MCF 10A (cell line): Measurements from ENCODE around the gene SACM1L. TPM values are rescaled to one million over a fixed set of nuclear protein-coding genes. Genes with fewer than 3 reads are reported as not detected.
"Not testable (repeated sequence)": the region's sequence is repeated elsewhere in the genome, so short reads cannot be mapped to it uniquely, and the experiment has no call there.

Source experiments
- BruUV-seq: library from RNA; stranded (reverse); fragments of 400-500 nt; replicated peaks from 2 replicates; lab custom pipeline; 2021; lab: Mats Ljungman, UMichigan
- CTCF ChIA-PET: fragments of 300-600 bp; sonication (Branson Sonifier 250); formaldehyde crosslinking; extraction: SDS; loops from one replicate; lab custom pipeline; 2021; ENCODE audit warnings: antibody characterized with exemption, inconsistent platforms; lab: Yijun Ruan, JAX
- POLR2A ChIA-PET: fragments of 300-600, 350-650 bp; sonication (Branson Sonifier 250); formaldehyde crosslinking; extraction: SDS; loops from one replicate; lab custom pipeline; 2020; ENCODE audit warnings: antibody characterized with exemption, inconsistent platforms; lab: Yijun Ruan, JAX
- DNase-seq: peaks from one replicate; pipeline ENCODE4 v3.0.0-alpha.2; 2018; ENCODE audit not compliant: unreplicated experiment
- H3K27ac Mint-ChIP-seq: one replicate; pipeline ENCODE4 v1.8.0; 2022; ENCODE audit warnings: mild to moderate bottlenecking, low read depth, mixed read lengths; ENCODE audit not compliant: unreplicated experiment
- H3K27me3 Mint-ChIP-seq: one replicate; pipeline ENCODE4 v1.8.0; 2022; ENCODE audit warnings: mixed read lengths; ENCODE audit not compliant: insufficient read depth, unreplicated experiment
- H3K36me3 Mint-ChIP-seq: one replicate; pipeline ENCODE4 v1.8.0; 2022; ENCODE audit warnings: mild to moderate bottlenecking, moderate library complexity, mixed read lengths; ENCODE audit not compliant: insufficient read depth, unreplicated experiment
- H3K4me1 Mint-ChIP-seq: one replicate; pipeline ENCODE4 v1.8.0; 2022; ENCODE audit warnings: mixed read lengths; ENCODE audit not compliant: insufficient read depth, unreplicated experiment
- H3K4me3 Mint-ChIP-seq: one replicate; pipeline ENCODE4 v1.8.0; 2022; ENCODE audit warnings: mild to moderate bottlenecking, moderate library complexity, mixed read lengths; ENCODE audit not compliant: unreplicated experiment
- H3K9me3 Mint-ChIP-seq: one replicate; pipeline ENCODE4 v1.8.0; 2022; ENCODE audit warnings: mixed read lengths; ENCODE audit not compliant: unreplicated experiment
- intact Hi-C: fragments of 100-400 bp; cut with micrococcal nuclease; formaldehyde crosslinking; loops from 2 replicates; pipeline ENCODE4 v1.14.1; 2022
- total RNA-seq: library from RNA; stranded (reverse); gene quantifications from 2 replicates; pipeline ENCODE4 v1.2.3, GENCODE V29; 2022
- TF ChIP-seq, protein P1 (sequence below): fragments of 200-600 bp; IDR thresholded peaks from one replicate; pipeline ENCODE4 v1.8.0; 2022; ENCODE audit warnings: antibody characterized with exemption, mild to moderate bottlenecking; ENCODE audit not compliant: unreplicated experiment

The SACM1L gene
- total RNA-seq, 1 experiment from 2014 or later = 39.3 TPM

- H3K27ac Mint-ChIP-seq = peak overlapping the region; percentile 63
- ChIA-PET CTCF (interaction anchor here (0.8 to 1.9 kb wide), 4 partner anchors 13 to 202 kb away, joined by 3 to 8 read pairs (median 4); no protein-coding TSS in a partner anchor), POLR2A (interaction anchor here (1.3 kb wide), 1 partner anchor 12 kb away, joined by 4 read pairs; no protein-coding TSS in a partner anchor)
- H3K27me3 Mint-ChIP-seq = no peaks in the 10 kb centered on the region
- TF ChIP-seq, protein P1, sequence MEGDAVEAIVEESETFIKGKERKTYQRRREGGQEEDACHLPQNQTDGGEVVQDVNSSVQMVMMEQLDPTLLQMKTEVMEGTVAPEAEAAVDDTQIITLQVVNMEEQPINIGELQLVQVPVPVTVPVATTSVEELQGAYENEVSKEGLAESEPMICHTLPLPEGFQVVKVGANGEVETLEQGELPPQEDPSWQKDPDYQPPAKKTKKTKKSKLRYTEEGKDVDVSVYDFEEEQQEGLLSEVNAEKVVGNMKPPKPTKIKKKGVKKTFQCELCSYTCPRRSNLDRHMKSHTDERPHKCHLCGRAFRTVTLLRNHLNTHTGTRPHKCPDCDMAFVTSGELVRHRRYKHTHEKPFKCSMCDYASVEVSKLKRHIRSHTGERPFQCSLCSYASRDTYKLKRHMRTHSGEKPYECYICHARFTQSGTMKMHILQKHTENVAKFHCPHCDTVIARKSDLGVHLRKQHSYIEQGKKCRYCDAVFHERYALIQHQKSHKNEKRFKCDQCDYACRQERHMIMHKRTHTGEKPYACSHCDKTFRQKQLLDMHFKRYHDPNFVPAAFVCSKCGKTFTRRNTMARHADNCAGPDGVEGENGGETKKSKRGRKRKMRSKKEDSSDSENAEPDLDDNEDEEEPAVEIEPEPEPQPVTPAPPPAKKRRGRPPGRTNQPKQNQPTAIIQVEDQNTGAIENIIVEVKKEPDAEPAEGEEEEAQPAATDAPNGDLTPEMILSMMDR = no peak
- H3K4me3 Mint-ChIP-seq = no peak overlapping the region
- H3K9me3 Mint-ChIP-seq = no peaks in the 10 kb centered on the region
- DNase-seq = no peak
- BruUV-seq = no TSS peak
- H3K4me1 Mint-ChIP-seq = no peaks in the 10 kb centered on the region
- intact Hi-C loops = no loop called here
- peaks cover 27% of the 10 kb centered on the region for H3K36me3 Mint-ChIP-seq
Measured at GRCh38 chr3:45746777-45747622, 57.8 kb downstream of the SACM1L start.

- Mint-ChIP-seq H3K27me3 (no peaks in the 10 kb centered on the region), H3K36me3 (peaks cover 24% of the 10 kb centered on the region), H3K9me3 (no peaks in the 10 kb centered on the region), H3K27ac (peak overlapping the region; percentile 63), H3K4me3 (no peak overlapping the region), H3K4me1 (no peaks in the 10 kb centered on the region)
- no TSS peak for BruUV-seq
- TF ChIP-seq, protein P1 = no peak
- peak; percentile 45 for DNase-seq
- intact Hi-C loops = no loop called here
- ChIA-PET CTCF (interaction anchor here (0.6 to 1.9 kb wide), 3 partner anchors 14 to 238 kb away, joined by 4 to 8 read pairs (median 4); no protein-coding TSS in a partner anchor), POLR2A (interaction anchor here (0.6 to 1.7 kb wide), 5 partner anchors 12 to 87 kb away, joined by 3 to 5 read pairs (median 4); no protein-coding TSS in a partner anchor)
Measured at GRCh38 chr3:45748068-45748467, 58.9 kb downstream of the SACM1L start.

DNA sequence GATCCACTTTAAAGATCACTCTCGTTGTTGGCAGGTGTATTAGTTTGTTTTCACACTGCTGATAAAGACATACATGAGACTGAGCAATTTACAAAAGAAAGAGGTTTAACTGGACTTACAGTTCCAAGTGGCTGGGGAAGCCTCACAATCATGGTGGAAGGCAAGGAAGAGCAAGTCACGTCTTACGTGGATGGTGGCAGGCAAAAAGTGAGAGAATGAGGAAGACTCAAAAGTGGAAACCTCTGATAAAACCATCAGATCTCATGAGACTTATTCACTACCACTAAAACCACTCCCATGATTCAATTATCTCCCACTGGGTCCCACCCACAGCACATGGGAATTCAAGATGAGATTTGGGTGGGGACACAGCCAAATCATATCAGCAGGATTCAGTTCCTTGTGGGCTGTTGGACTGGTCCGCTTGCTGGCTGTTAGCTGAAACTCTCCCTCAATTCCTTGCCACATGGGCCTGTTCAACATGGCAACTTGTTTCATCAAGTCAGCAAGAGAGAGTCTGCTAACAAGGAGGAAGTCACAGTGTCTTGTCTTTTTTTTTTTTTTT lies 59.9 kb downstream of the SACM1L start:
- POLR2A ChIA-PET = interaction anchor here (0.5 to 1.7 kb wide), 3 partner anchors 11 to 62 kb away, joined by 3 to 4 read pairs (median 3); no protein-coding TSS in a partner anchor
- H3K27me3 Mint-ChIP-seq, H3K4me1 Mint-ChIP-seq, DNase-seq, BruUV-seq, H3K9me3 Mint-ChIP-seq, H3K27ac Mint-ChIP-seq, H3K4me3 Mint-ChIP-seq, intact Hi-C loops: not testable (repeated sequence)
- peaks cover 24% of the 10 kb centered on the region for H3K36me3 Mint-ChIP-seq
- CTCF ChIA-PET = interaction anchor here (1.1 kb wide), 1 partner anchor 41 kb away, joined by 3 read pairs; no protein-coding TSS in a partner anchor

GRCh38 chr3:45749880-45750279 lies 60.7 kb downstream of the SACM1L start:
- TF ChIP-seq, protein P1 = no peak
- Mint-ChIP-seq H3K27me3 (no peaks in the 10 kb centered on the region), H3K9me3 (no peaks in the 10 kb centered on the region), H3K36me3 (peaks cover 24% of the 10 kb centered on the region), H3K27ac (no peak overlapping the region), H3K4me3 (no peak overlapping the region), H3K4me1 (no peaks in the 10 kb centered on the region)
- BruUV-seq = no TSS peak
- ChIA-PET CTCF (interaction anchor here (1.1 to 1.6 kb wide), 2 partner anchors 12 to 41 kb away, joined by 3 to 9 read pairs; no protein-coding TSS in a partner anchor), POLR2A (no interaction called here)
- no peak for DNase-seq
- intact Hi-C loops = no loop called here
